NCI-H128 (cell line): ENCODE data around the gene NUDT21.

Source experiments
- DNase-seq: peaks from one replicate; lab custom pipeline; 2025; ENCODE audit not compliant: unreplicated experiment; lab: John Stamatoyannopoulos, UW

NUDT21 gene

DNA sequence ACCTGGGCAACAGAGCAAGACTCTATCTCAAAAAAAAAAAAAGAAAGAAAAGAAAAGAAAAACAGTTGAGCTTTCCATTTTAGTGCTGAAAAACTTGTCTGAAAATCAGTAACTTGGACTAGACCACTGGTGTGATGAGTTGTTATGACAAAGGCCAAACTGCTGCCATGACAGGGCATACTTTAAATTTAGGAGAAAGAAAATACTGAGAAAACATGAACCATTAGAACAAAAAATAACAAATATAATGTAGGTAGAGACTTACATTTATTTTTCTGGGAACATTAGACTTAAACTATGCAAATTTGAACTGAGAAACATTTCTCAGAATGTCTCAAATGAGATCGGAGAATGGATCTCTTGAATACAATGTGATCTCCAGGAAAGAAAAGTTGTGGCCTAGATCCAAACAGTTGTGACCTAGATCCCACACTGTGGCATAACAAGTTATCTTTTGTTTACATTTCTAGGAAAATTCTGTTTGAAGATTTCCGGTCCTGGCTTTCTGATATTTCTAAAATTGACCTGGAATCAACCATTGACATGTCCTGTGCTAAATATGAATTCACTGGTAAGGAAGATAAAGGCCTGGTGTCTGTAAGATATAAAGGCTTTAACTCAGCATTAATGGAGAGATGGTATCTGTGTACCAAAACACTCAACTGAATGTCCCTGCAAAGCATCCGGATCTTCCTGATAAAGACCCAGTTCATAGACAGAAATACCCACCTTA, 11.1 kb upstream of the NUDT21 start:
- DNase-seq: no peak

DNA sequence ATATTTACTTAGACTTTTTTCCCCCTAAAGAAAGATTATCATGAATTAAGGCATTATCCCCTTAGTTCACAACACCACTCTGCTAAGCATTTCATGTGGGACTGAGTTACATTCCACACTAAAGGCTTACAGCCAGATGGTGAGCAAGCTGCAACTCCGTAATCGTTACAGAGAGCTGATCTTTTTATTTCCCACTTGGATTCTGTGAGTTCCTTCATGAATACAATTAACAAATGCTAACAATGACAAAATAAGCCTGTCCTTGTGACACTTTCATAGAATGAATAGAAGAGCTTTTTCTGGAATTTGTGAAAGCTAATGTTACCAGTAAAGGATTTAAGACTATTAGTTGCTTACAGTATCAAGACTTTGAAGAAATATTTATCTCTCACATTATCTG, 9.0 kb upstream of the NUDT21 start:
- DNase-seq: no peak

DNA sequence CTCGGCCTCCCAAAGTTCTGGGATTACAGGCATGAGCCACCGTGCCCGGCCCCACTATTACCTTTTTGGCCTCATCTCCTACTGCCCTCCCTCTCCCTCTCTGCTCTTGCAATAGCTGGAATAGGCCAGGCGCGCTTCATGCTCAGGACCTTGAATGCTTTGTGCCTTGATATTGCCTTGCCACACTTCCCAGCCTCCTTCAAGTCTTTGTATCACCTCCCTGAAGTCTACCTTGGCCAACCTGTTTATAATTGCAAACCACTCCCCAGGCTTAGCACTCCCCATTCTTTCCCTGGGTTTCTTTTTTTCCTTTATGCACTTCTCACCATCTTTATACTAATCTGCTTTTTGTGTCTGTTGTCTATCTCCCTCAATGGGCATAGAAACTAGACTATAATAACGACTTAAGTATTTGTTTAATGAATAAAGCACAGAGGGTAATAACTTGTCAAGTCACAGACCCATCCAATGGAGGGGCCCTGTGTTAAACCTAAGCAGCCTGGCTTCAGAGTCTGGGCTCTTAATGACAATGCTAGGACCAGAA, 6.9 kb upstream of the NUDT21 start:
- no peak for DNase-seq

DNA sequence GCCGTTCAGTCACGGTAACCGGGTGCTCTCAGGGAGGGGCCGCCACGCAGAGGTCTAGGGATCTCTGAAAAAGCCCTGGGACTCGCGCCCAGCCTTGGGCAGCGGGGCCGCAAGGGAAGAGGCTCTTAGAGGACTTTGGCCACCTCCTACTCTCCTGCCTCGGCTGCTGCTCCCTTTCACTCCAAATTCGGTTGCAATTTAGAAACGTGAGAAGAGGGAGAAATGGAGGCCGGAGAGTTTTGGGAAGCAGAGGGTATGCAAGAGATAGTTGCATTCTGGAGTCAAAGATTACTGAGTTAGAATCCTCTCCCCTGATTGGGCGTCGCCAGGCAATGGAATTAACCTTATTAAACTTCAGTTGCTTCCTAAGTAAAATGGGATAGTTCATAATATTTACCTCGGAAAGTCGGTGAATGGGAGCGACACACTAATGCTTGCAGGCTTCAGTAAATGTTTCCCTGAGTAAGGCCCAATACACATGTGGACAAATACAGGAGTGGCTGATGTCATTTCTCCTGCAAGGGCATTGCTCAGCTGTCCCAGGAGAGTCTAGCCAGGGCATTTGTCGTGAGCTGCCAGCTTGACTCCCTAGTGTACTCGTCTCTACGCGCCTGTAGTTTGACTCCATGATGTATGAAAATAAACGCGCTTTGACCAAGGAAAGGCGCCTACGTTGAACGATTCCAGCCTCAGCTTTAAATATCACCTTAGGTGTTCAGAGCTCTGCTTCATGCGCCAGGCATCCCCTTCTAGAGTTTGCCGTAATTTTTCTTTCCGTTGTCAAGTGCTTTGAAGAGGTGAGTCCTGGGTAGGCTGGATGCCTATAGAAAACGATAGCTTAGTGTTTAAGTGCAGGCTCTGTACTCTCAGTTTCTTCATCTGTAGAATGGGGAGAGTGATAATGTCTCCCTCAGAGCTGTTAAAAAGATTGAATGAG, 889 bp upstream of the NUDT21 start:
- DNase-seq: no peak

DNA sequence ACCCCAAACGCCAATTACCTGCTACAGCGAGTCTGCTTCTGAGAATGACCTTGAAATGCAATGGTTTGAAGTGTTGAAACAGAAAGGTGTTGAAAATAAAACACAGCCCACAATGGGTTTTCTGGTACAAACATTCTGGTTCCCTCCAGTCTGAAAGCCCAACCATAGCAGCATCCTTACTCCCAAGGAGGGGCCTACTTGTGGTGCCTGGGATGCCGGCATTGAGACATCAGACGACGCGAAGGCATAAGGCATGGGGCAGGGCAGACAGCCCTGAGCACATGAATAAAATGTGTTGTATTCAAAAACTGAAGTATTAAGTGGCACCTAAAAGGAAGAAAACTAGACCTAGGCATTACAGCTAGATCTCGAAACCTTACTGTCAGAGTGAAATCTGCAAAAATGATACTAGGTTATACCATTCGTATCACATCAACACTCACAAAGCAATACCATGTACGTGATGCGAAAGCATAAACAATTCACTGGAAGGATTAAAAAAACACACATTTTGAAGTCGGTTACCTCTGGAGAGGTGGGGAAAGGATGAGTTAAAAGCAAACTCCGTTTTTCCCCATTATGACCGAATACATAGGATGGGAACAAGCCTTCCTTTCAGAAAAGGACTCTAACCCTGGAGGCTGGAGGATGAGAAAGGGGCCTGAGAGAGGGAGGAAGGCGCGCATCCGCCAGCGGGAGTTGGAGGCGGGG, 702 bp downstream of the NUDT21 start:
- no peak for DNase-seq

DNA sequence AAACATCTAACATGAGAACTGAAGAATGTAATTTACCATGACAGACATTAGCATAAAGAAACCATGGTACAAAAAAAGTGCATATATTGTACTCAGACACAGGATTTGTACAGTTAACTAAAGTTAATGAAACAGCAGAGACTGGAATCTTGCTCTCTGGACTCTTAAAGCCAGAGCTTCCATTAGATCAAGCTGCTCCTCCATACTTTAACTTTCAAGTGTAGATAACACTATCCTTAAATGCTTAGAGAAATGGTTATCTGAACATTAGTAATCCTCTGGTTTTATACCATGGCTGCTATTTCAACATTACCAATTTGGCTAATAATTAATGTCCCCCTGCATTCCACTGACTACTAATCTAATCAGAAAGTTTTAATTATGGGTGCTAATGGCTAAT, 3.1 kb downstream of the NUDT21 start:
- no peak for DNase-seq

DNA sequence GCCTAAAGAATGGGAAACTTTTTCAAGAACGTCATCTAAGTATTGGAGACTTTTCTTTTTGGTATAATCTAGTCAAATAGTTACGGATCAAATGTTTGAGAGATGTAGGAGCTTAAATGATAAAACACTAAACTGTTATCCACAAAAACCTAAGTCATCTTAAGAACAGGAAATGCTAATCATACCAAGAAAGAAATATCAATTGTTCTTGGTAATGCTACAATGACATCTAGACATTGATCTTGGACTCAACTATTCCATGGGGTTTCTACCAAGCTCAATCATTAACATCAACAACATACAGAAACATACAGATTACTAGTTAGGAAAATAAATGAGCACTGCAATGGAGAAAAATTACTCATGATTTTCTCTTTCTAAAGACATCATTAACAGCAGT, 3.8 kb downstream of the NUDT21 start:
- no peak for DNase-seq

DNA sequence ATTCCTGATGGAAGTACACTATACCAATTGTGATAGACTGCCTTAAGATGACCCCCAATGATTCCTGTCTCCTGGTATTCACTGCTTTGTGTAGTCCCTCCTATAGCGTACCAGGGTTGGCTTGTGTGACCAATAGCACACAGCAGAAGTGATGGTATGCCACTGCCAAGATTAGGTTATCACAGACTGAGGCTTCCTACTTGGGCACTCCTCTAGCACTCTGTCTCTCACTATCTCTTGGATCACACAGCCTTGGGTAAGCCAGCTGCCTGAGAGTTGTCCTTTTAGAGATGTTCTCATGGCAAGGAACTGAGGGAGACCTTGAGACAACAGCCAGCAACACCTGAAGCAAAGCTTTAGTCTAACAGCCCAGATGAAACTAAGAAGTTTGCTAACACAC, 13.1 kb downstream of the NUDT21 start:
- no peak for DNase-seq

DNA sequence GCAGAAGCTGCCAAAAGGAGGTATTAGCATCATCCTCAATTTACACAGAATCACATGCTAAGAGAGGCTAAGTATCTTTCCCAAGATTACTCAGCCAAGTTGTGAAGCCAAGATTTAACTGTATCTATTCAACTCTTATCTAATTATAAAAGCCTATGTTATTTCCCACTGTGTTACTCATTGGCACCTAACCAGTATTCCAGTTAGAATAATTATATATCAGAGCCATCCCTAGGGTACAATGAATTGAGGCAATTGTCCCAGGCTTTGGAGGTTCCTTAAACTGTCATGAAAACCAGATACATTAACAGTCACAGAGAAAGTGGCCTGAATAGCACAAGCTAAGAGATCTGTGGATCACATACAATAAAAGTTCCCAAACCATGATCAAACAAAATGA, 14.9 kb downstream of the NUDT21 start:
- no peak for DNase-seq

DNA sequence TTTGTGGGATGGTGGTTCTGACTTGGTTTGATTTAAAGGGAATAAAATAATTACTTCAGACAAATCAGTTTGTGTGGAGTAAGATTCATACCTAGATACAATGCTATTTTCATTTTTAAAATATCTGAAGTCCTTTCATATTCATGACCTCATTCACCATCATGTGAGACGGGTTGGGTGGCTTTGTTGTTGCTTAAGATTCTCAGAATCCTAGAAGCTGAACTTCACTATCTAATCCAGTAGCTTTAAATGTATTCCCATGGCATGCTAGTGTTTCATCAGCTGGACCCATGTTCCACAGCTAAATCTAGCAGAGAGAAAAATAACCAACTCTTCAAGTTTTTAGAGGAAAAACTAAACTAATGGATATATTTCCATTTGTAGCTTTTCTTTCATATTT, 23.0 kb downstream of the NUDT21 start:
- no peak for DNase-seq

DNA sequence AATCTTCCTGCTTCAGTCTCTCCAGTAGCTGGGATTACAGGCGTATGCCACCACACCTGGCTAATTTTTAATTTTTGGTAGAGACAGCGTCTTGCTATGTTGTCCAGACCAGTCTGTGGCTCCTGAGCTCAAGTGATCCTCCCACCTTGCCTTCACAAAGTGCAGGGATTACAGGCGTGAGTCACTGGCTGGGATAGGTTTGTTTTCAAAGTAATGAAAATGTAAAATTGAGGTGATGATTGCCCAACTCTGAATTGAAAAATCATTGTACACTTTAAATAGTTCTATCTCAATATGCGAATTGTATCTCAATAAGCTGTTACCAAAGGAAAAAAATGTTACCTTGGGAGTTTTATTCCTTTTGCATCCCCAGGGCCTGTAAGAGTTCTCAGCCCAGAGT, 24.5 kb downstream of the NUDT21 start:
- DNase-seq: no peak

DNA sequence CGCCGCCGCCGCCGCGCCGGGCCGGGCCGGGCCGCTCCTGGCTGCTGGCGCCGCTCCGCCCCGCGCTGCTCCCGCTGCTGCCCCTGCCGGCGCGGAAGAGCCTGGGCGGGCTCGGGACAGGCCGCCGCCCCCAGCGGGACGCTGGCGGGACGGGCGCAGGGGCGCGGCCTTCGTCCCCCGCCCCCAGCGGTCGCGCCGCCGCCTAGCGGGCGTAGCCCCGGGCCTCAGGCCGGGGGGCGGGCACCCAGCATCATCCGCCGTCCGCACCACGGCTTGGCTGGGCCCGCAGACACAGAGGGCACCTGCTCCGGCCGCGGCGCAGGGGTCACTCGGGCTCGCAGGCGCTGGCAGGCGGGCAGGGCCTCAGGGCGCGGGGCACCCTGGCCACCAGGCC, 25.7 kb downstream of the NUDT21 start, which contains the start of gene AMFR:
AMFR (minus strand) TSS at position 107 of the 394 bp plus-strand sequence. CDS start 218 bp downstream, outside the sequence.
- DNase-seq: no peak

DNA sequence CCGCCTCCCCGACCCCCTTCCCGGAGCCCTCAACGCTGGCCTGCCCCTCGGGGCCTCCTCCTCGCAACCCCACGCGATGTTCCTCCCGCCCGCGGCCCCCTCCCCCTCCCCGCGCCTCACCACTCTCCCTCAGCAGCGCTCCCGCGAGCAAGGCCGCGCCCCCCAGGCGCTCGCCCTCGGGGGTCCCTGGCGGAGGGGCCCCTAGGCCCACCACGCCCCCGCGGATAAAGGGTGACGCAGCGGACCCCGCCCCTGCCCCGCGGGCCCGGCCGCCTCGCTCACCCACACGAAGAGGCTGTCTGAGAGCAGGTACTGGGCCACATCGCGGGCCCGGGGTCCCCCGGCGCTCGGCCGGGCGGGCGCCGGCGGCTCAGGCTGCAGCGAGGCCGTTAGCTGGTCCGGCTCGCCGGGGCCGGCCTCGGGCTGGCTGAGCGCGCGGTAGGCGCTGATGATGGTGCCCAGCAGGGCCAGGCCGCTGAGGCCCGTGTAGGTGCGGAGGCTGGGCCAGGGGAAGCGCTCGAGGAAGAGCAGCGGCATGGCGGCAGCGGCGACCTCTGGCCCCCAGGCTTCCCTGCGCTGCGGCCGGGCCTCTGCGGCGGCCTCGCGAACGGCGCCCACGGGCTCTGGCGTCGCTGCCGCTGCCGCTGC, 26.2 kb downstream of the NUDT21 start:
- DNase-seq: no peak

DNA sequence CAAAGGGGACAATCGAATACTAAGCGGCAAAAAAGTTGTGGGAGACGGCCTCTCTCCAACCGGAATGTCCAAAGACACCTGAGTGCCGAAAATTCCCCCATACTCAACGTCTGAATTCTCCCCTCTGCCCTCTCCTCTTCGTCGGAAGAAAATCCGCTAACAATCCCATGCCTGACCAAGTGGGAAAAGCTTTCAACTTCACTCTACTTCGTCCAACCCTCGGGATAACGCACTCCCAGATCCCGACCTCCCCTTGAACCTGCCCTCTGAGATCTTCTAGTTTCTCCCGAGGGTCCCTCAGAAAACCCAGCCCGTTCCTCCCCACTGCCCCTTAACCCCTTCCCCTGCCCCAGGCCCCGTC, 26.7 kb downstream of the NUDT21 start:
- DNase-seq: no peak

DNA sequence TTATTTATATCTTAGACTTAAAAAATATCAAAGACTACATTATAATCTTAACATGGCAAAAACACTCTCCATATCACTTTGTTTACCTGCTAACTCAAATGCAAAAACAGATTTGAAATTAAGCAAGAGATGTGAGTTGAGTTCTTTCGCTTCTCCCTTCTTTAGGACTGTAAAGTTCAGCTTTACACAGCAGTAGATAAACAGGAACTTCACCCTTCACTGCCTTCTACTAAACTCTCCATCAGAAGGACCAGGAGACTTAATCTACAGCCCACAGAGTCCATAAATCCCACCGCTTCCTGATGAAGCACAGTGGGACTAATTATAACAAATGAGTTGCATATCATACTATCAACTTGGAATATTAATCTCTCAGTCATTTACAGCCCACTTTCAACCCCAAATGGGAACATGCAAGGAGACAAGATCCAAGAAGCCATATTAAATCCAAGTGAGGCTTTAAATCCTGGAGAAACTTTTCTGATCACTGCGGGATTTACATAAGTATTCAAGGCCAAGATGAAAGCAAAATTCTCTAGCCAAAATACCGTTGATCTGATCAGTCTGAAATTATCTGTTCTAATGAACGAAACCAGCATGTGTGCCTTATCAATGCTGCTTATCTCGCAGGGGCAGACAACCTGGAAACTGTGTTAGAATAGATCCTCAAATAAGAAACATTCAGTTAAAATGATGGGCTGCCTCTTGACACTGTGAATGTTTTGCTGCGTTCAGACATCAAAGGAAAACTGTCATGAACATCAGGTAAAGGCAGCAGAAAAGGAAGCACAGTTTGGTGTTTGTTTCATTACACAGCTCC, 27.3 kb downstream of the NUDT21 start:
- DNase-seq: no peak

DNA sequence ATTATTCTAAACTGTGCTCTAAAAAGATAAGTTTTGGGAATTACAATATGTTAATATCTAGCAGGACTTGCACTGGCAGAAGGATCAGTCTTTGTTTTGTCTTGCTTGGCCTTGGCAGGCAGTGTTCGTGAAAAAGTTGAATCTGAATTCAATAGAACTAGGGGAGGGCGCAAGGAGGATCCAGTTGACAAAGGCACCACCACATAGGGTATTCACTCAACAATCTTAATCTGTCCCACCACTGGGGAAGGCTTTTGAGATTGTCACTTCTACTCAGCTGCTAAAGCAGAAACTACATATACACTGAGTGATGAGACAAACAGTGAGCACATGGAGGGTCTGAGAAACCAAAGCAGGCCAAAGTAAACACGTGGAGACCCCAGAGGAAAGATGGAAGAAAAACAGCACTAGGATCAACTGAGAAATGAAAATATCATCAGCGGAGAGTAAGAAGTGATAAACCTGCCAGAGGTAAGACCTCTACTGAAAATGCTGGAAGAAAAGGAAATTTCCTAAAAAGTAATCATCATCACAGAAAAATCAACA, 28.2 kb downstream of the NUDT21 start:
- DNase-seq: no peak

DNA sequence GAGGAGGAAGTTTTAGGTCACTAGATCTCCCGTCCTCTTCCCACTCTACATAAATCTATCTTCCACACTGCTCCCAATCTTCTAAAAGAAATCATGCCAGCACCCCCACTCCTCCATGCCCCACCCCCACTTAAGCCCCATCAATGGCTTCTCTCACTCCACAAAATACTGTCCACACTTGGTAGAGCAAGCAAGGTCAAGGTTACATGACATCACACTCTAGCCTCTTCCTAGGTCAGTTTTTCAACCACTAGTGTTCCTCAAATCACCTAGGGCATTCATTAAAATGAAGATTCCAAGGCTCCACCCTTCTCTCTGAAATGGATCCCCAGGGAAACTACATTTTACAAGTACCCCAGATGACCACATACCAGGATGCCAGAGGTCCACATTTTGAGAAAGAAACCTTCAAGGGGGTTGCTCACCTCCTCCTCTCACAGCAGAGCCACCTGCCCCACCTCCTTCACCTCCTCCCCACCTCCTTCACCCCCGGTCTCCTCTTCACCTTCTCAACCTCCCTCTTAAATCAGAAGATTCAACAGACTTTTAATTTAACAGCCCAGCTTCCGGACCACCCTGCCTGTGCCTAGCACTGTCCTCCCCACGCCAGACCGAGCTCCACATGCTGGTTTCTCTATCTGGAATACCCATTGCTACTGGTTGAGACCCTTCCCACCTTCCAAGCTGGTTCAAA, 29.0 kb downstream of the NUDT21 start:
- no peak for DNase-seq

DNA sequence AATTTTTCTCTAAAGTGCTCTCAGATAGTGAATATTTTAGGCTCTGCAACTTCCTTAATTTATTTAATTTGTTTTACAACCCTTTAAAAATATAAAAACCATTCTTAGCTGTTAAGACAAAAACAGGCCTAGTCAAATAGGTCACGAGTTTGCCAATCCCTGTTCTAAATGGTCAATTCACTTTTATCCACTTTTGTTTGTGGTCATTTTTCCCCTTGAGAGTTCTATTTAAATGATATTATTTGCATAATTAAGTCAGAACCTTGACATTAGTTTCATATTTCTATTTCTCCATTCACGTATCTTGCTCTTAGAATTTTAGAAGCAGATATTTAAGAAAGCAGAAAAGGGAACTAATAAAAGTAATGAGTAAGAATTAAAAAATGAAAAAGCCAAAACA, 29.8 kb downstream of the NUDT21 start:
- no peak for DNase-seq

DNA sequence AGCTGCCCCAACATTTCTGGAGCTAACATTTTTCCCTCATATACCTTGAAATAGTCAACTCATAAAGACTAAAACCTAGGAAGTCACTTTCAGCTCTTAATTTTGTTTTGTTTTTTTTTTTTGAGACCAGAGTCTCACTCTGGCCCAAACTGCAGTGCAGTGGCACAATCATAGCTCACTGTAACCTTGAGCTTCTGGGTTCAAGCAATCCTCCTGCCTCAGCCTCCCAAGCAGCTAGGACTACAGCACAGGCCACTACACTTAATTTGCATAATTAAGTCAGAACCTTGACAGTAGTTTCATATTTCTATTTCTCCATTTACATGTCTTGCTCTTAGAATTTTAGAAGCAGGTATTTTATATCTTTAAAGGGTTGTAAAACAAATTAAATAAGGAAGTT, 30.5 kb downstream of the NUDT21 start:
- DNase-seq: no peak
